GM19240 (cell line): ENCODE data around the gene CDC20.

Experiments used
- DNase-seq: peaks from one replicate; pipeline ENCODE4 v3.0.0; 2011; ENCODE audit warnings: low spot score; ENCODE audit not compliant: insufficient read length

CDC20 gene

DNA sequence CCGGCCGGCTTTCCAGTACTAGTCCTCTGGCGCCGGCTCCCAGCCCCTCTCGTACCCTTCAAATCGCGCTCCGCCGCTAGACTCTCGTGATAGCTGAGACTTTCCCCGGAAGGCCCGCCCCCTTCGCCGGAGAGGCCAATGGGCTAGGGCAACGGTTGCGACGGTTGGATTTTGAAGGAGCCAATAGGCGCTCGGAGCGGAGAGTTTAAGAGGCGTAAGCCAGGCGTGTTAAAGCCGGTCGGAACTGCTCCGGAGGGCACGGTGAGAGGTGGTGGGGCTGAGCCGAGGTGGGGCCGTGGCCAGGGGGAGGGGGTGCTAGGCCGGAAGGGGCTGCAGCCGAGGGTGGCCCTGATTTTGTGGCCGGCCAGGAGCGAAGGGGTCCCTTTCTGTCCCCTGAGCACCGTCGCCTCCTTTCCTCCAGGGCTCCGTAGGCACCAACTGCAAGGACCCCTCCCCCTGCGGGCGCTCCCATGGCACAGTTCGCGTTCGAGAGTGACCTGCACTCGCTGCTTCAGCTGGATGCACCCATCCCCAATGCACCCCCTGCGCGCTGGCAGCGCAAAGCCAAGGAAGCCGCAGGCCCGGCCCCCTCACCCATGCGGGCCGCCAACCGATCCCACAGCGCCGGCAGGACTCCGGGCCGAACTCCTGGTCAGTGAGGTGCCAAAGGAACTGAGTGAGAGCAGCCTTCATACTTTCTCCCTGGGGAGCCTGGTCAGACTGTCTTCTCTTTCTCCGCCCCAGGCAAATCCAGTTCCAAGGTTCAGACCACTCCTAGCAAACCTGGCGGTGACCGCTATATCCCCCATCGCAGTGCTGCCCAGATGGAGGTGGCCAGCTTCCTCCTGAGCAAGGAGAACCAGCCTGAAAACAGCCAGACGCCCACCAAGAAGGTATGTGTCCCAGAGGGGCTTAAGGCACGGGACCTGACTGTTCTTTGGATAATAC is at the start of gene CDC20:
TSS of gene CDC20 (plus strand) at position 236 of the 948 bp plus-strand sequence. CDS start at position 471, 235 bp downstream.
- DNase-seq = peak; percentile 87

DNA sequence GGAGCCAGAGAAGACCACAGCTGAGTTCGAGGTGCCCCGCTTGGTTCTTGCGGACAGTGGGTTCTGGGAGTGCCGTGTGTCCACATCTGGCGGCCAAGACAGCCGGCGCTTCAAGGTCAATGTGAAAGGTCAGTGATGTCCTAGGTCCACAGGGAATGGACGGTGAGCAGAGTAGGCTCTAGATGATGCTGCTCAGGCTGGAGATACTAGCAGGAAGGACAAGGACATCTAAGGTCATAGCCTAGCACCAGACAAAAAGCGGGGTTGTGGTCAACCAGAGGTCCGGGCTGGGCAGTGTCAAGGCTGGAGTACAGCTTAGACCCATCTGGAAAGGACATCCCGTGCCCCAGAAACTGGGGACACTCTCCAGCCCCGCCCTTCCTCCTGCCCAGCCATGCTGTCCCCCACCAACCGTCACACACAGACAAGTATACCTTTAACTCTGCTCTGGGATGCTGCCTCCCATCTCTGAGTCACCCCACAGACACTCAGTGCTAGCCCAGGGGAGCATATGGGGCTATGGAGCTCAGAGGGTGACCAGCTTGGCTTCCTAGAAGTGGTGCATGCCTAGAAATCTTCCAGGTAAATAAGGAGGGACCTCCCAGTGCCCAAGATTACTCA is 49.3 kb upstream of the CDC20 start:
- no peak for DNase-seq

DNA sequence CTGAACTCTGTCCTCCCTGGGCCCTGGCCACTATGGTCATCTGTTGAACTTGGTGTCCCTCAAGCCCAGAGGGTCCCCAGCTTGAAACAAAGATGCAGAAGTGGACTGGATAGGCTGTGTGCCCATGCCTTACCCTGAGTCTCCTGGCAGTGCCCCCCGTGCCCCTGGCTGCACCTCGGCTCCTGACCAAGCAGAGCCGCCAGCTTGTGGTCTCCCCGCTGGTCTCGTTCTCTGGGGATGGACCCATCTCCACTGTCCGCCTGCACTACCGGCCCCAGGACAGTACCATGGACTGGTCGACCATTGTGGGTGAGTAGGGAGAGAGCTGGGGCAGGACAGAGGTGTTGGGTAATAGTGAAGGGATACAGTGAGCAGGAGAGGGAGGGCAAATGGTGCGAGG is 47.3 kb upstream of the CDC20 start:
- no peak for DNase-seq

- DNase-seq = no peak
These were observed 46.6 kb upstream of the CDC20 start for GRCh38 chr1:43312212-43312623.

- DNase-seq = no peak
These were observed 45.9 kb upstream of the CDC20 start for GRCh38 chr1:43312663-43313515.

DNA sequence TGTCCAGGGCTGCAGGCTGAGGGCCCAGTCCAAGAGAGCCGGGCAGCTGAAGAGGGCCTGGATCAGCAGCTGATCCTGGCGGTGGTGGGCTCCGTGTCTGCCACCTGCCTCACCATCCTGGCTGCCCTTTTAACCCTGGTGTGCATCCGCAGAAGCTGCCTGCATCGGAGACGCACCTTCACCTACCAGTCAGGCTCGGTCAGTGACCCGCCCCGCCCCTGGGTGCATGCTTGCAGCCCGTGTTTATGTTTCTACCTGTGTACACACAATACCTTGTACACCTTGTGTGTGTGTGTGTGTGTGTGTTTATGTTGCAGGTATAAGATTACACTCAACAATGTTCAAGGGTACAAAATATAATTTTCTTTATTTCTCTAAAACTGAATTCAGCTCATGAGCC is 45.0 kb upstream of the CDC20 start:
- no peak for DNase-seq

GRCh38 chr1:43314233-43314632 is 44.5 kb upstream of the CDC20 start:
- DNase-seq = no peak

- no peak for DNase-seq
These were observed 43.3 kb upstream of the CDC20 start for GRCh38 chr1:43315481-43315880.

DNA sequence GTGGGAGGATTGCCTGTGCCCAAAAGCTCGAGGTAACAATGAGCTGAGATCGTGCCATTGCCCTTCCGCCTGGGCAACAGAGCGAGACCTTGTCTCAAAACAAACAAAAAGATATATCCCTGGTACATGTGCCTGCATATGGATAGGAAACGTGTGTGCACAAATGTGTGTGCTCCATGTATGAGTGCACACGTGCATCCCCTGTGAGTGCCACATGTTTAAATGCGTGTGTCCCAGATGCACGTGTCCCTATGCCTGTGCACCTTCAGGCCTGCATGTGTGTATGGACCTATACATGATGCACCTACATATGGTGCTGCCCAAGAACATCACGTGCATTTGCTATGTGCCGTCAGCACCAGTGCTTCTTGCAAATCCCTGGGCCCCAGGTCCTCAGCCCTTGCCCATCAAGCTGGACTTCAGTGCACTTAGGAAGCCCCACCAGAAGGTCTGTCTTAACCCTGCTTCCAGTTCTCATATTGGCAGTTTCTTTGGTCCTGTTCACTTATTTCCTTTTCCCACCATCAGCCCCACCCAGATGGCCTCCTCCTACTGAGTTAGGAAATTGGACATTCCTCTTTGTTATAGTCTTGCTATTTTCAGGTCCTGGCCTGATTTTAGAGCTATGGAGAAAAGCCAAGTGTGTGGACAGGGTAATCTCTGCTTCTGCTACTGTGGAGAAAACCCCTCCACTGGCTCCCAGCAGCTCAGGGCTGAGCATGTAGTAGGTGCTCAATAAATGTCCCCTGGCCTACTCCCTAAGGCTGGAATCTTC is 42.6 kb upstream of the CDC20 start:
- no peak for DNase-seq

DNA sequence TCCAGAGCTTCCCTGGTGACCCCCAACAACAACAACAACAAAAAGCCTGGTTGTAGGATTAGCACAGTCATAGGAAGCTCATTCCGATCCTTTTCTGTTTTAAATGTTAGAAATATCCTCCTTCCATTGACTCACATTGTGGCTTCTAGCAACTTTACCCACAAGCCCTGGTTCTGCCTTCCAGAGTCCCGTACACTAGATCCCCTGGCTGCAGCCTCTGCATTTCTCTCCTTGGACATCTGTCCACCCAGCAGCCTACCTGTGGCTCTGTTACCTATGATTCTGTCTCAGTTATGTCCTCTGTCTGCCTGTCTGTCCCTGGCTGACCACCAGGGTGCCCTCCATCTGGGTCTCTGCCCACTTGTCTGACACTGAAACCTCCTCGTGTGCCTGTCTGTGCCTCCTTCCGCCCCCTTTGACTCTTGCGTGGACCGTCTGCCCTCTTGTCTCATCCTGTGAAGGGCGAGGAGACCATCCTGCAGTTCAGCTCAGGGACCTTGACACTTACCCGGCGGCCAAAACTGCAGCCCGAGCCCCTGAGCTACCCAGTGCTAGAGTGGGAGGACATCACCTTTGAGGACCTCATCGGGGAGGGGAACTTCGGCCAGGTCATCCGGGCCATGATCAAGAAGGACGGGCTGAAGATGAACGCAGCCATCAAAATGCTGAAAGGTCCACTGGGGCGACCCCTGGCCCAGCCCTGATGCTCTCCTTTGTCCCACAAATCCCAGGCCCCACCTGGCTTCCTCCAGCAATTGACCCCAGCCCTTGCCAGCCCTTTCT is 41.9 kb upstream of the CDC20 start:
- no peak for DNase-seq

DNA sequence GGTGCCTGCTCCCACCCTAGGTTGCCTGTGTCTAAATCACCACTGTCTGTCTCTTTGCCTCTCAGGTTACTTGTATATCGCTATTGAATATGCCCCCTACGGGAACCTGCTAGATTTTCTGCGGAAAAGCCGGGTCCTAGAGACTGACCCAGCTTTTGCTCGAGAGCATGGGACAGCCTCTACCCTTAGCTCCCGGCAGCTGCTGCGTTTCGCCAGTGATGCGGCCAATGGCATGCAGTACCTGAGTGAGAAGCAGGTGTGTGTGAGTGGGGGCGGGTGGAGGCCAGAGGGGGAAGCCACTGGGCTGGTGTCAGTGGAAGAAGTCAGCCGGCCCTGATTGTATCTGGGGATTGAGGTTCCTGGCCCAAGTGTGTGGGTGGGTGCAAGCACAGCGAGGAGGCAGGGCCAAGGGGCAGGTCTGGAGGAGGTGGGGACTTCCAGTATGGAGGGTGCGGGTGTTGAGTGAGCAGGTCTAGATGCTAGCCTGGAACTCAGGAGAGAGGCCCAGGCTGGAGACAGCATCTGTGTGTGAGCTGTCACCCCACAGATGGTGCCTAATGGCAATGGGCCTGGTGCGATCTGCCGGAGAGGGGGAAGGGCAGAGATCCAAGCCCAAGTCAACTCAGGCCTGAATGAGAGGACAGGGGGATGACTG is 40.8 kb upstream of the CDC20 start:
- DNase-seq = no peak

DNA sequence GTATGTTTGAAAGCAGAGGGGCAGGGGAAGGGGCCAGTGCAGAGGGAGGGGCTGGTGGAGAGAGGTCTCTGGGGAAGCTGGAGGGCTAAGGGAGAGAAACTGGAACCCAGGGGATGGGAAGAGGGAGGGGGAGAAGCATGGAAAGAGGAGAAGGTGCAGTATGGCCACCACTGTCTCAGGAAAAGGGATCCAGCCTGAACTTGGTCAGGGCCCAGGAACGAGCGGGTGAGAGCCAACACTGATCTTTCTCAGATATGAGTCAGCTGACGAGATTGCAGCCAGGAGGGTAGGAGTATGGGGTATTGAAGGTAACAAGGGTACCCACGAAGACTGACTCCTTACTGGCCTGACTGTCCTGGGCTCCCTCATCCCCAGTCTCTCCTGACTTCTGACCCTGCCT is 40.0 kb upstream of the CDC20 start:
- no peak for DNase-seq

DNA sequence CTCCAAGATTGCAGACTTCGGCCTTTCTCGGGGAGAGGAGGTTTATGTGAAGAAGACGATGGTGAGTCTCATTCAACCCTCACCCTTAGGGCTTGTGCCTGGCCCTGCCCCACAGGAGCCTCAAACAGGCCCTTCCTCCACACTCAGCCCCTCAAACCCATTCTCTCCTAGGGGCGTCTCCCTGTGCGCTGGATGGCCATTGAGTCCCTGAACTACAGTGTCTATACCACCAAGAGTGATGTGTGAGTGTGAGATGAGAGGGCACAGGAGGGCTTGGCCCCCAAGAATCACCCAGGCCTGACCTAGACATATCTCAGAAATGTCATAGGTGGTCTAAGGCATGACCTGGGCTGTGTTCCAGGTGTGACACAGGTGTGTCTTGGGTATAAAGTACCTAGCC is 39.5 kb upstream of the CDC20 start:
- no peak for DNase-seq

- DNase-seq = no peak
These were observed 39.0 kb upstream of the CDC20 start for GRCh38 chr1:43319766-43320165.

- DNase-seq = no peak
These were observed 37.4 kb upstream of the CDC20 start for GRCh38 chr1:43321331-43321891.

DNA sequence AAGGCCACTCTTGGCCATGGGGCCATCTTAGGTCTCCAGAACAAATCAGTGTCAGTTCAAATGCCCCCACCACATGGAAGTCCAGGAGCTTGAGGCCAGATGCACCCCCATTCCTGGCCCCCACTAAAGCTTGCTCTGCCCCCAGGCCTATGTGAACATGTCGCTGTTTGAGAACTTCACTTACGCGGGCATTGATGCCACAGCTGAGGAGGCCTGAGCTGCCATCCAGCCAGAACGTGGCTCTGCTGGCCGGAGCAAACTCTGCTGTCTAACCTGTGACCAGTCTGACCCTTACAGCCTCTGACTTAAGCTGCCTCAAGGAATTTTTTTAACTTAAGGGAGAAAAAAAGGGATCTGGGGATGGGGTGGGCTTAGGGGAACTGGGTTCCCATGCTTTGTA is 36.3 kb upstream of the CDC20 start:
- no peak for DNase-seq

- no peak for DNase-seq
These were observed 34.0 kb upstream of the CDC20 start for GRCh38 chr1:43324810-43325209.

DNA sequence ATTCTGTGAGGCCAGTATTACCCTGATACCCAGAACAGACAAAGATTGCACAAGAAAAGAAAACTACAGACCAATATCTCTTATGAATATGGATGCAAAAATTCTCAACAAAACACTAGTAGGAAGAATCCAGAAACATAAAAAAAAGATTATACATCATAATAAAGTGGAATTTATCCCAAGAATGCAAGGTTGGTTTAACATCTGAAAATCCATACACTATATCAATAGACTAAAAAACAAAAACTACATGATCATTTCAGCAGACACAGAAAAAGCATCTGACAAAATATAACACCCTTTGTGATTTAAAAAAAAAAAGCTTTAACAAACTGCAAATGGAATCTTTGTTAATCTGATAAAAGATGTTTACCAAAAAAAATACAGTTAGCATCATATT is 33.4 kb upstream of the CDC20 start:
- DNase-seq = no peak

- DNase-seq = no peak
These were observed 31.1 kb upstream of the CDC20 start for GRCh38 chr1:43327549-43328292.
